EL (cell line): ENCODE results near the gene TSPAN4.
A peak's percentile ranks its signal among the peaks of the same experiment; 100 is the strongest.

Source experiments
- DNase-seq: peaks from one replicate; pipeline ENCODE4 v3.0.0-alpha.2; 2016

TSPAN4 gene

GRCh38 chr11:893008-893654, 50.5 kb downstream of the TSPAN4 start:
- no peak for DNase-seq

GRCh38 chr11:894575-895201, 52.0 kb downstream of the TSPAN4 start:
- DNase-seq: no peak

GRCh38 chr11:895331-896110, 52.9 kb downstream of the TSPAN4 start:
- no peak for DNase-seq

GRCh38 chr11:897253-898142, 54.8 kb downstream of the TSPAN4 start:
- DNase-seq: no peak

- peak; percentile 22 for DNase-seq
These were observed 55.5 kb downstream of the TSPAN4 start for GRCh38 chr11:898143-898511.

GRCh38 chr11:898540-899190, 56.0 kb downstream of the TSPAN4 start:
- peak; percentile 19 for DNase-seq

GRCh38 chr11:899724-900123, 57.1 kb downstream of the TSPAN4 start:
- DNase-seq: no peak

GRCh38 chr11:900545-900944, 57.9 kb downstream of the TSPAN4 start:
- no peak for DNase-seq

- no peak for DNase-seq
These were observed 58.9 kb downstream of the TSPAN4 start for GRCh38 chr11:901452-902061.

- DNase-seq: no peak
These were observed 61.7 kb downstream of the TSPAN4 start for GRCh38 chr11:904380-904779.

- no peak for DNase-seq
These were observed 63.3 kb downstream of the TSPAN4 start for GRCh38 chr11:905952-906351.

GRCh38 chr11:907668-908067, 65.0 kb downstream of the TSPAN4 start:
- DNase-seq: no peak

- peak; percentile 36 for DNase-seq
These were observed 65.6 kb downstream of the TSPAN4 start for GRCh38 chr11:908273-908672.

GRCh38 chr11:909406-909805, 66.8 kb downstream of the TSPAN4 start:
- DNase-seq: no peak

- DNase-seq: no peak
These were observed 67.5 kb downstream of the TSPAN4 start for GRCh38 chr11:910044-910588.

- DNase-seq: peak; percentile 83
These were observed 68.0 kb downstream of the TSPAN4 start, which contains the start of gene CHID1 for GRCh38 chr11:910589-911030. TSS of gene CHID1 (minus strand) at chr11:910810. CDS start at chr11:904816, 5,994 bp downstream.

- peak; percentile 69 for DNase-seq
These were observed 68.6 kb downstream of the TSPAN4 start for GRCh38 chr11:911031-911889.

GRCh38 chr11:911890-912219, 69.2 kb downstream of the TSPAN4 start:
- no peak for DNase-seq

GRCh38 chr11:912266-912665, 69.6 kb downstream of the TSPAN4 start:
- DNase-seq: no peak

- DNase-seq: no peak
These were observed 70.4 kb downstream of the TSPAN4 start for GRCh38 chr11:913043-913442.

GRCh38 chr11:914204-914603, 71.6 kb downstream of the TSPAN4 start:
- no peak for DNase-seq
